A673 (cell line): ENCODE results near the gene PTCD3. TPM values are rescaled to one million over a fixed set of nuclear protein-coding genes. Genes with fewer than 3 reads are reported as not detected.

Source experiments
- BruUV-seq: library from RNA; stranded (reverse); fragments of 400-500 nt; replicated peaks from 2 replicates; lab custom pipeline; 2021; lab: Mats Ljungman, UMichigan
- CTCF ChIA-PET: fragments of 300-600 bp; sonication (Branson Sonifier 250); formaldehyde crosslinking; loops from one replicate; lab custom pipeline; 2022; ENCODE audit warnings: antibody characterized with exemption; lab: Charles Lee
- POLR2A ChIA-PET: fragments of 300-600 bp; sonication (Branson Sonifier 250); formaldehyde crosslinking; loops from one replicate; lab custom pipeline; 2022; ENCODE audit warnings: antibody characterized with exemption; ENCODE audit not compliant: low non-redundant PET; lab: Charles Lee
- DNase-seq: peaks from one replicate; pipeline ENCODE4 v3.0.0-alpha.2; 2015; ENCODE audit warnings: low spot score
- H3K27ac ChIP-seq: fragments of 200-600 bp; sonication (generic); 2 replicates; pipeline ENCODE4 v1.5.1; 2016; ENCODE audit warnings: mixed run types, low read depth, mild to moderate bottlenecking, mixed read lengths, antibody characterized with exemption, low read length; ENCODE audit not compliant: poor library complexity, severe bottlenecking
- H3K27me3 ChIP-seq: fragments of 200-600 bp; sonication (generic); replicated peaks from 2 replicates; pipeline ENCODE4 v1.6.1; 2017; ENCODE audit warnings: mixed run types, low read depth, mild to moderate bottlenecking, mixed read lengths, antibody characterized with exemption, low read length; ENCODE audit not compliant: insufficient read depth, poor library complexity
- H3K36me3 ChIP-seq: fragments of 200-600 bp; sonication (generic); 2 replicates; pipeline ENCODE4 v1.6.1; 2016; ENCODE audit warnings: mixed run types, mild to moderate bottlenecking, mixed read lengths, antibody characterized with exemption, low read length; ENCODE audit not compliant: insufficient read depth, poor library complexity, severe bottlenecking
- H3K4me1 ChIP-seq: fragments of 200-600 bp; sonication (generic); 2 replicates; pipeline ENCODE4 v1.6.1; 2017; ENCODE audit warnings: mixed run types, mild to moderate bottlenecking, mixed read lengths, antibody characterized with exemption, low read length; ENCODE audit not compliant: insufficient read depth, poor library complexity, severe bottlenecking
- H3K4me3 ChIP-seq: fragments of 200-600 bp; sonication (generic); 2 replicates; pipeline ENCODE4 v1.5.1; 2016; ENCODE audit warnings: low read depth, mixed run types, mild to moderate bottlenecking, mixed read lengths, low read length; ENCODE audit not compliant: poor library complexity, severe bottlenecking
- H3K9me3 ChIP-seq: fragments of 200-600 bp; sonication (generic); 2 replicates; pipeline ENCODE4 v1.6.1; 2016; ENCODE audit warnings: mixed run types, low read depth, mild to moderate bottlenecking, mixed read lengths, antibody characterized with exemption, low read length; ENCODE audit not compliant: poor library complexity, severe bottlenecking
- CTCF ChIP-seq: fragments of 300-800, 200-600 bp; sonication (generic); conservative IDR thresholded peaks from 2 replicates; pipeline ENCODE4 v1.5.1; 2017; ENCODE audit warnings: low read depth, mild to moderate bottlenecking, antibody characterized with exemption, low read length, moderate library complexity, mixed read lengths
- EZH2 ChIP-seq: fragments of 200-600 bp; sonication (generic); IDR thresholded peaks from 2 replicates; pipeline ENCODE4 v1.6.1; 2017; ENCODE audit warnings: borderline replicate concordance, low read depth, mild to moderate bottlenecking, mixed read lengths, antibody characterized with exemption, low read length; ENCODE audit not compliant: poor library complexity, severe bottlenecking
- intact Hi-C: fragments of 100-400 bp; cut with micrococcal nuclease; formaldehyde crosslinking; loops from one replicate; pipeline ENCODE4 v1.10.0; 2022; ENCODE audit not compliant: unreplicated experiment
- total RNA-seq: library from RNA; stranded (reverse); gene quantifications from 2 replicates; pipeline ENCODE4 v1.2.3, GENCODE V29; 2021

Gene PTCD3
- total RNA-seq, 1 experiment from 2014 or later = 148 TPM

- Histone ChIP-seq H3K36me3 (peaks cover 83% of the 10 kb centered on the region), H3K9me3 (no peaks in the 10 kb centered on the region), H3K27me3 (no peaks in the 10 kb centered on the region), H3K4me1 (no peaks in the 10 kb centered on the region), H3K27ac (no peak overlapping the region), H3K4me3 (no peak overlapping the region)
- intact Hi-C loops = no loop called here
- DNase-seq = no peak
- ChIA-PET CTCF (interaction anchor here (0.5 kb wide), 1 partner anchor 8 kb away, joined by 3 read pairs; no protein-coding TSS in a partner anchor), POLR2A (no interaction called here)
- no TSS peak for BruUV-seq
- TF ChIP-seq CTCF (no peak), EZH2 (no peak)
These were observed 30.1 kb downstream of the PTCD3 start for GRCh38 chr2:86136141-86136540.

DNA sequence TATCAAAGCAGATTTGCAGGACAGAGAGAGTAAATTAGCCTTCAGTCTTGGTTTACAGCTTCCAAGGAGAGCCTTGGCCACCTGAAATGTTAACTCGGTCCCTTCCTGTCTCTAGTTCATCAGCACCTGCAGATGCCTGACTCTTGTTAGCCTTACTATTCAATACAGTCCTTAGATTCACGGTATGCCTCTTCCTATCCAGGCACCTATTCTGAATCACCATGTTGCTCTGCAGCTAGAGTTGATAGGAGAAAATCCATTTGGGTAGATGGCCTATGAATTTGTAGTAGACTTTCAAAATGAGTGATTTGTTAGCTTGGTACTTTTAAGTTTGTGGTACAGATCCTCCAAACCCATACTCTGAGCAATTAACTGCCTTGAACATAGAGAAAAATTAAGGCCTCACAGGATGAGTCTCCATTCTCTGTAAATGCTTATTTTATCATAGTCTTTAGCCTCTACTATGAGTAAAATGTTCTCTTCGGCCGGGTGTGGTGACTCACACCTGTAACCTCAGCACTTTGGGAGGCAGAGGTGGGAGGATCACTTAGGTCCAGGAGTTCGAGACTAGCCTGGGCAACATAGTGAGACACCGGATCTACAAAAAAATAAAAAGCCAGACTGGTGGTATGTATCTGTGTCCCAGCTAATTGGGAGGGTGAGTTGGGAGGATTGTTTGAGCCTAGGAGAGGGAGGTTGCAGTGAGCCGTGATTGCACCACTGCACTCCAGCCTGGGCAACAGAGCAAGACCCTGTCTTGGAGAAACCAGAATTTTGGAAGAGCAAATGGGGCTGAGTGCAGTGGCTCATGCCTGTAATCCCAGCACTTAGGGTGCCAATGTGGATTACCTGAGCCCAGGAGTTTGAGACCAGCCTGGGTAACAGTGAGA lies 32.9 kb downstream of the PTCD3 start:
- TF ChIP-seq EZH2 (no peak), CTCF (no peak)
- no peaks in the 10 kb centered on the region for H3K27me3 ChIP-seq
- H3K27ac ChIP-seq = no peak overlapping the region
- peaks cover 78% of the 10 kb centered on the region for H3K36me3 ChIP-seq
- intact Hi-C loops = no loop called here
- ChIA-PET CTCF (no interaction called here), POLR2A (no interaction called here)
- H3K4me1 ChIP-seq = no peaks in the 10 kb centered on the region
- DNase-seq = no peak
- no peak overlapping the region for H3K4me3 ChIP-seq
- no peaks in the 10 kb centered on the region for H3K9me3 ChIP-seq
- no TSS peak for BruUV-seq

DNA sequence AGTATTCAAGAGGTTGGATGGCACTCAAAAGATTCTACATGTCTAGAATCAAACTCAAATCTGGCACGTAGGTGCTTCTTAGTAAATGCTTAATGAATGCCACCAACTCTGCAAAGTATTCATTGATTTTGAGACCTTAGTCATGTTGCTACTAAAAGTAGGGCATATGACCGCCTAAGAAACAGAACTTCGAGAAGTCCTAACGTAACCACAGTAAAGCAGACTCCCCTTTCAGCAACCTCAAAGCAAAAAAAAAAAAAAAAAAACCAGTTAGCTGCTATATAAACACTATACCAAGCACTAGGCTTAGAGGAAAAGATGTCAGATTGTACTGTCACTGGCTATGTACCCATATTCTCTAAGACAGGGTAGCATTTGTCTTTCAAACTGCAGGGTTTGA lies 33.9 kb downstream of the PTCD3 start:
- Histone ChIP-seq H3K27me3 (no peaks in the 10 kb centered on the region), H3K36me3 (peaks cover 78% of the 10 kb centered on the region), H3K4me3 (no peak overlapping the region), H3K4me1 (no peaks in the 10 kb centered on the region), H3K27ac (no peak overlapping the region), H3K9me3 (no peaks in the 10 kb centered on the region)
- no peak for TF ChIP-seq CTCF
- TF ChIP-seq EZH2 = no peak
- intact Hi-C loops = no loop called here
- no TSS peak for BruUV-seq
- no peak for DNase-seq
- ChIA-PET POLR2A (no interaction called here), CTCF (no interaction called here)
